Stimulated activated naive B cell treated with anti-CD40 and anti-IgM and Interleukin-4, amounts not matched to agents 10 μg/mL and 1 μg/mL and 100 μg/mL, for 72 hours (primary cell): ENCODE results near the gene SMOC1.
A peak's percentile ranks its signal among the peaks of the same experiment; 100 is the strongest.

Source experiments
- ATAC-seq, 2 donors: fragments of 150-1000 bp; cut with Tn5 transposase; replicated peaks; 2 replicates each; pipeline ENCODE4 v1.10.0; 2021; ENCODE audit warnings: moderate library complexity in 1 of 2
- DNase-seq: peaks from one replicate; pipeline ENCODE4 v3.0.0; 2021
- H3K27ac Mint-ChIP-seq: one replicate; pipeline ENCODE4 v1.8.0; 2022; ENCODE audit warnings: mild to moderate bottlenecking, mixed read lengths
- H3K27me3 Mint-ChIP-seq, 2 donors: one replicate each; pipeline ENCODE4 v1.8.0; 2022; ENCODE audit warnings: mixed read lengths in 2 of 2
- H3K36me3 Mint-ChIP-seq, 2 donors: one replicate each; pipeline ENCODE4 v1.8.0; 2022; ENCODE audit warnings: mixed read lengths in 2 of 2, mild to moderate bottlenecking in 1 of 2
- H3K4me1 Mint-ChIP-seq, 2 donors: one replicate each; pipeline ENCODE4 v1.8.0; 2022; ENCODE audit warnings: mixed read lengths in 2 of 2, mild to moderate bottlenecking in 1 of 2
- H3K4me3 Mint-ChIP-seq, 2 donors: one replicate each; pipeline ENCODE4 v1.8.0; 2022; ENCODE audit warnings: mild to moderate bottlenecking in 2 of 2, mixed read lengths in 2 of 2, moderate library complexity in 1 of 2
- H3K9me3 Mint-ChIP-seq, 2 donors: one replicate each; pipeline ENCODE4 v1.8.0; 2022; ENCODE audit warnings: mixed read lengths in 2 of 2, mild to moderate bottlenecking in 1 of 2

The SMOC1 gene

GRCh38 chr14:70064136-70064865 lies 185.1 kb downstream of the SMOC1 start:
- Mint-ChIP-seq H3K27ac (no peak overlapping the region), H3K4me3 (no peak overlapping the region), H3K9me3 (peaks cover 0 to 2% of the 10 kb centered on the region in 2 donors), H3K27me3 (peaks cover 23 to 26% of the 10 kb centered on the region in 2 donors), H3K4me1 (peaks cover 0 to 2% of the 10 kb centered on the region in 2 donors), H3K36me3 (no peaks in the 10 kb centered on the region)
- no peak for ATAC-seq
- DNase-seq, result no peak

- no peaks in the 10 kb centered on the region for H3K9me3 Mint-ChIP-seq
- no peak overlapping the region for H3K4me3 Mint-ChIP-seq
- H3K36me3 Mint-ChIP-seq, result no peaks in the 10 kb centered on the region
- H3K4me1 Mint-ChIP-seq, result no peaks in the 10 kb centered on the region
- ATAC-seq (no peak), DNase-seq (no peak)
- H3K27ac Mint-ChIP-seq, result no peak overlapping the region
- H3K27me3 Mint-ChIP-seq, result peaks cover 17 to 19% of the 10 kb centered on the region in 2 donors
Measured at GRCh38 chr14:70067810-70068209, 188.6 kb downstream of the SMOC1 start.

- Mint-ChIP-seq H3K27ac (no peak overlapping the region), H3K36me3 (no peaks in the 10 kb centered on the region)
Measured at GRCh38 chr14:70069186-70069585, 190.0 kb downstream of the SMOC1 start.

DNA sequence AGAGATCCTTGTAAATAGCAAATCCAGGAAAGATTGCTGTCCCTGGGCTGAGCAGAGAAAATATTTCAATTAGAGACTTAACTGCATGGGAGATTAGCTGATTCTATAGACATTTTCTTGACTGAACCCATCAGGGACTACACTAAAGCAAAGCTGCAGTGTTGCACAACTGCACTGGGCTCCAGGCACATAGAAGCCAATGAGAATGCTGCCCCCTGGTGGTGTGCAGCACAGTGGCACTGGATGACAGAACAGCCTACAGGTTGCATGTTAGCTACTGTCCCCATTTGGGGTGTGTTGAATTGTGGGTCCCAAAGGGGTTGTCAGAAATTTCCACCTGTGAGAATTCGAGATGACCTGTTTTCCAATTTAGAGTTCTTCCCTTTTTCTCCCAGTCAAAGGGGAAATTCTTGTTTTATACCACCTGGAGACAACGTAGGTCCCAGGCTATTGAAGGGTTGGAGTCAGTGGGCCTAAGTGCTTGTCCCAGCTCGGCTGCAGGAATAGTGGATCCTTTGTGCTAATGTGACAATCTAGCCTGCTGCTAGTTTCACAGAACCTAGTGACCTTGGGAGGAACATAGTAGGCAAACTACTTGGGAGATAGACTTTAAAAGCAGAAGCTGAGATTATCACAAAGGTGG lies 194.8 kb downstream of the SMOC1 start:
- no peaks in the 10 kb centered on the region for H3K9me3 Mint-ChIP-seq
- H3K27ac Mint-ChIP-seq, result no peak overlapping the region
- H3K4me1 Mint-ChIP-seq, result no peaks in the 10 kb centered on the region
- H3K27me3 Mint-ChIP-seq, result peaks cover 23 to 50% of the 10 kb centered on the region in 2 donors
- no peak overlapping the region for H3K4me3 Mint-ChIP-seq
- ATAC-seq, result peak; percentile 88 to 92
- DNase-seq, result peak; percentile 27
- no peaks in the 10 kb centered on the region for H3K36me3 Mint-ChIP-seq

More at GRCh38 chr14:70069186-70069585, 190.0 kb downstream of the SMOC1 start:
- ATAC-seq (no peak), DNase-seq (no peak)
- H3K4me3 Mint-ChIP-seq, result no peak overlapping the region
- H3K27me3 Mint-ChIP-seq, result peaks cover 13 to 18% of the 10 kb centered on the region in 2 donors
- no peaks in the 10 kb centered on the region for H3K9me3 Mint-ChIP-seq
- no peaks in the 10 kb centered on the region for H3K4me1 Mint-ChIP-seq

- H3K36me3 Mint-ChIP-seq, result no peaks in the 10 kb centered on the region
- H3K4me3 Mint-ChIP-seq, result no peak overlapping the region
- peaks cover 21 to 53% of the 10 kb centered on the region in 2 donors for H3K27me3 Mint-ChIP-seq
- ATAC-seq (no peak), DNase-seq (no peak)
- no peaks in the 10 kb centered on the region for H3K9me3 Mint-ChIP-seq
- no peak overlapping the region for H3K27ac Mint-ChIP-seq
- H3K4me1 Mint-ChIP-seq, result no peaks in the 10 kb centered on the region
Measured at GRCh38 chr14:70077005-70077404, 197.8 kb downstream of the SMOC1 start.

DNA sequence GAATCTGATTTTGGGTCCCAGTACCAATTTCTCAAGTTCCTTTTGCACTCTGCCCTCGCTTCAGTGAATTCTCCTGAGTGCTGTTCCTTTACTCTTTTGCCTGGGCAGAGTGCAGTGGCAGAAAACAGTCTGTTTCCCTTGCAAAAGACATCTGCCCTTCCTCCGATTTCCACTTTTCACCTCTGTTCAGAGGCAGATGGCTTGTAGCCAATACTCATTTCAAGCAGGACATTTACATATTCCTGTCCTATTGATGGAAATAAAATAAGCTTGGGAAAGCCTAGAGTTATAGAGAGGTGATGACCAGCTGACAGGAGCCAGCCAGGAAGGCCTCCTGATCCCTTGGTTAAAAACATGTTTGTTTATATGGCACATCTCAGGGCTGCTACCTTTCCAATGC lies 198.5 kb downstream of the SMOC1 start:
- Mint-ChIP-seq H3K9me3 (no peaks in the 10 kb centered on the region), H3K36me3 (no peaks in the 10 kb centered on the region), H3K4me3 (no peak overlapping the region), H3K4me1 (no peaks in the 10 kb centered on the region), H3K27me3 (peaks cover 24 to 54% of the 10 kb centered on the region in 2 donors), H3K27ac (no peak overlapping the region)
- DNase-seq (no peak), ATAC-seq (no peak)

GRCh38 chr14:70078329-70078728 lies 199.1 kb downstream of the SMOC1 start:
- ATAC-seq, result no peak
- Mint-ChIP-seq H3K27ac (no peak overlapping the region), H3K27me3 (peaks cover 20 to 51% of the 10 kb centered on the region in 2 donors), H3K9me3 (no peaks in the 10 kb centered on the region), H3K4me3 (no peak overlapping the region), H3K4me1 (no peaks in the 10 kb centered on the region), H3K36me3 (no peaks in the 10 kb centered on the region)
- DNase-seq, result no peak

GRCh38 chr14:70080076-70080475 lies 200.9 kb downstream of the SMOC1 start:
- Mint-ChIP-seq H3K36me3 (no peaks in the 10 kb centered on the region), H3K27me3 (peaks cover 22 to 51% of the 10 kb centered on the region in 2 donors), H3K4me1 (no peaks in the 10 kb centered on the region), H3K27ac (no peak overlapping the region), H3K9me3 (no peaks in the 10 kb centered on the region), H3K4me3 (no peak overlapping the region)
- ATAC-seq (no peak), DNase-seq (no peak)
